ENCODE results near the gene RTP3.

The RTP3 gene

GRCh38 chr3:46549408-46549904 lies 51.7 kb downstream of the RTP3 start:
- DNase-seq: no peak

- DNase-seq: no peak
These were observed 52.2 kb downstream of the RTP3 start for GRCh38 chr3:46549989-46550388.

Measured in SHP77 treated with DMSO at 0.1 percent for 48 hours (cell line).